Stimulated activated CD8-positive, alpha-beta memory T cell treated with anti-CD3 and anti-CD28 coated beads, Interleukin-4, amount 100 ng/mL, for 4 hours (primary cell): ENCODE measurements around the gene HAP1.
"Not testable (repeated sequence)": the region's sequence is repeated elsewhere in the genome, so short reads cannot be mapped to it uniquely, and the experiment has no call there.

ENCODE experiments used
- DNase-seq, 2 donors: peaks; one replicate each; pipeline ENCODE4 v3.0.0-alpha.2; 2020; ENCODE audit warnings: low read depth in 2 of 2, low spot score in 1 of 2

The HAP1 gene

DNA sequence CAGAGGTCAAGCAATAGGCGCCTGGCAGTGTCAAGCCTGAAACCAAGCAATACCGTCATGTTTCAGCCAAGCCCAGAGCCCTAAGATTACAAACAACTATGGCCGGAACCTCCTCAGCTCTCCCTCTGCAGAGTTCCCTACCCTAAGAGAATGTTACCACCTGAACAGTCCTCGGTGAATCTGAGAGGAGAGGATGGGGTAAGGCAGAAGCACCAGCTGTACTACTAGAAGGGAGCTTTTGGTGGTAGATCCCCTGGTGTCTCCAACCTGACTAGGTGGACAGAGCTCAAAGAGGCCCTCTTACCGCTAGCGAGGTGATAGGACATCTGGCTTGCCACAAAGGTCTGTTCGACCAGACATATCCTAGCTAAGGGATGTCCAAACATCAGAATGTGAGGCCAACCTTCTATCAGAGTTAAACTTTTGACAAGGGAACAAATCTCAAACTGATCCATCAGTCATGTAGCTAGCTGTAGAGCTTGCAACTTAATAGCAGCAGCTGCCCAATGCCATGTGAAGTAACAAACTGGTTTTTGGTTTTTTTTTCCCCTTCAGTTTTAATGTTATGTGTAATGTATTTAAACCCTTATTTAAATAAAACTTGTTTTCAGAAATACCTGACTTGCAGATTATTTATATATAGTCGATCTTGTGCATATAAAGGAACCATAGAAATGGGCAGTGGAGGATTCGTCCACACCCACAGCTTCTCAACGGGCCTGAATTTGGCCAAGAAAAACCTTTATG lies 43.2 kb downstream of the HAP1 start:
- DNase-seq, result no peak

DNA sequence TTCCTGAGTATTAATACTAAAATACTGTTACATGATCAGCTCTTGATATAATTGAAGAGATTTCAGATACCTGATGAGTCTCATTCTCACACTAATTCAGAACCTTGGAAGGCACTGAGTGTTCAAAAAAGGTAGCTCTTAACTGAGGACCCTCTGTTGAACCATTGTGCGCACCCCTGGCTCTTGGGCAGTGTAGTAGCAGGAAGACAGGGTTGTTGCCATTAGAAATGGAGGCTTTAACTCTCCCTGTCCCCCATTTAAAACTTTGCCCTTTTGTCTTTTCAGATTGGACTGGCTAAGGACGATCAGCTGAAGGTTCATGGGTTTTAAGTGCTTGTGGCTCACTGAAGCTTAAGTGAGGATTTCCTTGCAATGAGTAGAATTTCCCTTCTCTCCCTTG lies 43.9 kb downstream of the HAP1 start:
- DNase-seq, result no peak

DNA sequence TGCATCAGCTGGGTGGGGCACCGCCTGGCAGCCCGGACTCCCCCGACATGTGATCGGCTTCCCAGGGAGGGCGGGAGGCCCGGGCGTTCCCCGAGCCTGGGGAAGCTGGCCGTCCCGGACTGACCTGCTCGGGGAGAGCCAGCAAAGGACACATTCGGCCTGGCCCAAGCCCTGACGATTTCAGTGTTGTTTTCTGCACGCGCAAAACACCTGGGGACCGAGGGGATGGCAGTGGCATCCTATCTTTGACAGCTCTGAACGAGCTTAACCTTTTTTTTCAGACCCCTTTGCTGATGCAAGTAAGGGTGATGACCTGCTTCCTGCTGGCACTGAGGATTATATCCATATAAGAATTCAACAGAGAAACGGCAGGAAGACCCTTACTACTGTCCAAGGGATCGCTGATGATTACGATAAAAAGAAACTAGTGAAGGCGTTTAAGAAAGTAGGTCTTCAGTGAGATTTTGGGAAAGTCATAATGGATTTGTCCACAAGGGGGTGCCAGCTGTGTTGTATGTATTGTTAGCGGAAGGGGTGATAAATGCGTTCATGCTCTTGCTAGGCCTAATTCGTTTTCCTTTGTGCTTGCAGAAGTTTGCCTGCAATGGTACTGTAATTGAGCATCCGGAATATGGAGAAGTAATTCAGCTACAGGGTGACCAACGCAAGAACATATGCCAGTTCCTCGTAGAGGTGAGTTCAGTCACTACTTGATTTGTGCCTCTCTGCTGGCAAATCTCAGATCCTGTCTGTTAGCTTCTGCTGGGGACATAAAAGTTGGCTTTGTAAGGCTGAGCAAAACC lies 44.7 kb downstream of the HAP1 start:
- DNase-seq, result peak in 1 of 2 donors; percentile 33

DNA sequence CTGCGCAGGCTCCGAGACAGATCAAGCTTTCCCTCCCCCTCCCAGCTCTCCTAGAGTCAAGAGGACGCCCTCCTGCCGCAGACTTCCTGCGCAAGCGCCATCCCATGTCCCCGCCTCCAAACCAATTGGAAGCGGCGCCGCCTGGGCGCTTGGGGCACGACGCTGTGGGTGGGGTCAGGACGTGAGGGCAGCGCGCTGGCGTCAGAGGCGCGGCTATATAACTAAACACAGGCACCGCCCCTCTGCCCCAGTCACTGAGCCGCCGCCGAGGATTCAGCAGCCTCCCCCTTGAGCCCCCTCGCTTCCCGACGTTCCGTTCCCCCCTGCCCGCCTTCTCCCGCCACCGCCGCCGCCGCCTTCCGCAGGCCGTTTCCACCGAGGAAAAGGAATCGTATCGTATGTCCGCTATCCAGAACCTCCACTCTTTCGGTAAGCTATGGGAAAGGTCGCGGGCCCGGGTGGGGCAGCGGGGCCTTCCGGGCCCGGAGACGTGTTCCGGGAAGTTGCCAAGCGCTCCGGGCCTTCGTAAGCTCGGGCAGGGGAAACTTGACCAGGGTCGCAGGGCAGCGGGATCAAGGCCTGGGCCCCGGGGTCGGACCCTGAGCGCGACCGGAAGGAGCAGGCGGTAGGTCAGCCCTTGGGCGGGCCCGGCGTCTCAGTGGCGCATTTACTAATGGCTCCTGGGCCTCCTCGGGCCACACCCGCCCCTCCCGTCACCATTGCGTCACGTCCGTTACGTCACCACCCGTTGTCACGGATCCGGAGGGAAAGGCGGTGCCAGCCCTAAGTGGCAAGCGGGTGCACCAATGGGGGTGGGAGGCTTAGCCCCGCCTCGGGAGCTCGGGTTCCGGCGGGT lies 45.6 kb downstream of the HAP1 start, which contains the start of gene EIF1:
EIF1 (plus strand) TSS at position 245 of the 856 bp plus-strand sequence; CDS start at position 399, 154 bp downstream.
- DNase-seq, result peak; percentile 100

DNA sequence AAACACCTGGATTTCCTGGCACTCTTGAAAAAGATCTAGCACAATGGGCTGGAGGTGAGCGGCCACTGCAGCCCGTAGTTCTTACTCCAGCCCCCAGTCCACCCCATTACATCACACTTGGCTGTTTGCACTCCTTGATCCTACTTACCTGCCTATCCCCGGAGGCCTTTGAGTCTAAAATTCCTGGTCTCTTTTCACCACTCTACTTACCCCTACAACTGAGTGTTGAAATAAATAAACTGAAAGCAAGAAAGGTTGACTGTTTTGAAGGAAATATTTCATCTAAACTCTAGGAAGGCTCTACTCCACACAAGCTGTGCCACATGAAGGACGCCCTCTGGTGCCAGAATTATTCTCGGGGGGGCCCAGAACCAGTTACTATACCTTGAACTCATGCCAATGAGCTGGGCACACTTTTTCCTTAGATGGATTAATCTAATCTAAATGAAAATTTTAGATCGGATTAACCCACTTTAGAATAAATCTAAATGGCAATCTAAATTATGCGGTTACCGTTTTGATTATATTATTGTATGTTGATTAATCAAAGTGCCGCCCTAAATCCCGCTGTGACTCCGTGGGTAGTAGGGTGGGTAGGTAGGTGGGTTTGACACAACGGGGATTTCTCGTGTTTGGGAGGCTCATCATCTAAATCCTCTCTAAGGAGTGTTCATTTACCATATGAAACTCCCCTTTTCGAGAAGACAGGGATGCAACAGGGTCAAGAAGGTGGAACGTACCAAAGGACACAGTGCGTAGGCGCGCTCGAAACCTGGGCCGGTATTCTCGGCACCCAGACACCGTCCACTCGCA lies 46.4 kb downstream of the HAP1 start:
- DNase-seq, result peak in 1 of 2 donors; percentile 31

DNA sequence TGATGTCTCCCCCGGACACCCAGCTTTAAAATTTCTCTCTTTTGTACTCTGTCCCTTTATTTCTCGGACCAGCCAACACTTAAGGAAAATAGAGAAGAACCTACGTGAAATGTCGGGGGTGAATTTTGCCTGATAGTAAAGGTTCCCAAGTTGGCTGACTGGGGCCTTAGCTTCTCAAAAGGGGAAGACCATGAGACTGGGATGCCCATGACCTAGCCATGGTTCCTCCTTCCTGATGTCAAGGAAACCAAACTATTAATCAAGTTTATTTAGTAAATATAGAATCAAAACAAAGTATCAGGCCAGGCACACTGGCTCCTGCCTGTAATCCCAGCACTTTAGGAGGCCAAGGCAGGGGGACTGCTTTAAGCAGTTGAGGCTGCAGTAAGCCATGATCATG lies 48.2 kb downstream of the HAP1 start:
- DNase-seq, result no peak

DNA sequence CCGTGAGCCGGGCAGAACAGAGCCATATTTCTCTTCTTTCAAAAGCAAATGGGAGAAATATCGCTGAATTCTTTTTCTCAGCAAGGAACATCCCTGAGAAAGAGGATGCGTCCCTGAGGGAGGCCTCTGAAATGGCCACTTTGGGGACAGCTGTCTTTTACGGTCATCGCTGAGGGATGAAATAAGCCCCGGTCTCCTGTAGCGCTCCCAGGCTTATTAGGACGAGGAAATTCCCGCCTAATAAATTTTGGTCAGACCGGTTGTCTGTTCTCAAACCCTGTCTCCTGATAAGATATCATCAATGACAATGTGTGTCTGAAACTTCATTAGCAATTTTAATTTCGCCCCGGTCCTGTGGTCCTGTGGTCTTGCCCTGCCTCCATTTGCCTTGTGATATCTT lies 48.7 kb downstream of the HAP1 start:
- not testable (repeated sequence) for DNase-seq

DNA sequence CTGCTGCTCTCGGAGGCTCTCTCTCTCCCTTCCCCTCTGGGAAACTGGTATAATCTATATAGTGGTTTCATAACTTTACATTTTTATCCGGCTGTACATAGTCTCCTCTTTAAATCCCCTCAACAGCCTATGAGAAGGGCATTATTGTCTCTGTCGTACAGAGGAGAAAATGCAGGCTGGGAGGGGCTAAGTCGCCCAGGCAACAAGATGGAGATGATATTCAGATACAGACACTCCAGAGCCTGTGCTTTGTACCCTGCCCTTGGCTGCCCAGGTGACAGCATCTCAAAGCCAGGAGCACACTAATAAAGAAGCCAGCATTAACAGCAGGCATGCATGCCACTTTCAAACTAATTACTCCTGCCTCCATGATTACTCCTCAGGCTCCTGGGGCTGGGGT lies 50.4 kb downstream of the HAP1 start:
- DNase-seq, result no peak

DNA sequence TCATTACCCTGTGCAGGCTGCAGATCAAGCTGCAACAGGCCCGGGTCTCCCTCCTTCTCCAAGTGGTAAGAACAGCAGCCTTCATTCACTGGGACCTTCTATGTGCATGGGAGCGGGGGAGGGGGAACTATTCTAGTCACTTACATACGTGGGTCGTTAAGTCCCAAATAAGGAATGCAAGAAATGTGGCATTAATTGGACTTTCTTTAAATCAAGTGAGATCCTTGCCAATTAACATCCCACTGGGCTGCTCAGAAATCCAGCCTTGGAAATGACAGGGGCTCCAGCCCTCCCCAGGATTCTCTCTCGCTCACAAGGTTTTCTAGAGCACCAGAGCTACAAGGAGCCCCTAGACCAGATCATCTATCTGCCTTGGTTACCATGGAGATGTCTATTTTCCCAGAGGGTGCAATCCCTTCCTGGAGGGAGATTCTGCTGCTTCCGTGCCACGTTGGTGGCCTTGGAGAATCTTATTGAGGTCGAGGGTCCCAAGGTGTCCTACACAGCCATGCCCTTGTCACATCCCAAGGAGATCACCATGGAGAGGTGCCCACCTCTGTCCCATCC lies 50.9 kb downstream of the HAP1 start:
- no peak for DNase-seq

DNA sequence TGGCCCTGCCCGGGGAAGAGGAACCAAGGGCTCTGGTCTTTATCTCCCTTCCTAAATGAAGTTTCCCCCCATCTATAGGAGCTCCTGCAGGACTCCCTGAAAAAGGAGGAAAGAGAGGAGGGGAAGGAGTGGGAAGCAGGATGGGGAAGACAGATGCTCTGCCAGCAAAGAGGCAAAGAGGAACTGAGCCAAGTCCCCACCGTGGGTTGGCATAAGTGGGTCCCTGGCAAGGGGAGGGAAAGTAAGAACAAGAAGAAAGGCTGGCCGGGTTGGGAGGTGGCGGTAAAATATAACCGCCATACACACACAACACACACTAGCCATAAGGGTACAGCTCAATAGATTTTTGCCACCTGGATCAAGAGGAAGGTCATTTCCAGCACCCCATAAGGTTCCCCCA lies 51.8 kb downstream of the HAP1 start:
- no peak for DNase-seq

DNA sequence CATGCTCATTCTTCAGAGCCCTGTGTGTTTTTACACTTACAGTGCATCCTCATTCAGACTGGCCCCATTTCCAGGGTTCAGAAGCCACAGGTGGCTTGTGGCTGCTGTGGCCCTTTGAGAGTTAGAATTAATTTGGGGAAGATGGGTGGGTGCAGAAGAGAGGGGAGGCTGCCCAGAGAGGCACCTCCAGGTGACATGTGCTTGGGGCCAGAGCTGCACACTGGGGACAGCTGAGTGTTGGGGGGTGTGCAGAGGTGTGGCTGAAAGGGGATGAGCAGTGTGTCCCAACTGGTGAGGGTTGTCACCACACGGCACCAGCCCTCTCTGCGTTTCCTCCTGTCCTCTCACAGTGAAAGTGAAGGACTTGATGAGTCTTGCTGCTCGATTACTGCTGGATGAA lies 52.7 kb downstream of the HAP1 start:
- no peak for DNase-seq

DNA sequence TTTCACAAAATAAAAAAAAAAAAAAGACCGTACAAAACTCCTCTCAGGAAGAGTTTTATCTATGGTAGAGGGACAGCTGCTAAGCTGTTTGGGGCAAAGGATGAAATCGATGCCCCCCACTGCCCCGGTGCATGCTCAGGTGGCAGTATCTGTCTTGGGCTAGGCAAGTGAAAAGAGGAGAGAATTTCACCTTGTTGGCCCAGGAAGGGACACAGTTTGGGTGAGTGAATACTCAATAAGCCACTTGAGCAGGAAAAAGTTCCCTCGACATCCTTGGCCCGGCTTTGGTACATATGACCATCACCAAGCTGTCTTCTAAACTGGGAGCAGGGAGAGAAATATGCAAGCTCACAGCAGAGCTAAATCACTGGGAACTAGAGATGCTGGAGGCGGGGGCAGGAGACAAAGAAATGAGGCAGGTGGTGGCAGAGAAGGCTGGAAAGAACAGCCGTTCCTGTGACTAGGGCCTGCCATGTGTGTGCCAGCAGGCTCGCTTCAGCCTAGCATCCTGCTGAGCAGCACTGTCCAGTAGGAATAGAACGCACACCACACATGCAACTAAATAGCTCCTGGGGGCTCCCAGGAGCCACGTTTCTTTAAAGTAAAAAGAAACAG lies 53.9 kb downstream of the HAP1 start:
- no peak for DNase-seq

DNA sequence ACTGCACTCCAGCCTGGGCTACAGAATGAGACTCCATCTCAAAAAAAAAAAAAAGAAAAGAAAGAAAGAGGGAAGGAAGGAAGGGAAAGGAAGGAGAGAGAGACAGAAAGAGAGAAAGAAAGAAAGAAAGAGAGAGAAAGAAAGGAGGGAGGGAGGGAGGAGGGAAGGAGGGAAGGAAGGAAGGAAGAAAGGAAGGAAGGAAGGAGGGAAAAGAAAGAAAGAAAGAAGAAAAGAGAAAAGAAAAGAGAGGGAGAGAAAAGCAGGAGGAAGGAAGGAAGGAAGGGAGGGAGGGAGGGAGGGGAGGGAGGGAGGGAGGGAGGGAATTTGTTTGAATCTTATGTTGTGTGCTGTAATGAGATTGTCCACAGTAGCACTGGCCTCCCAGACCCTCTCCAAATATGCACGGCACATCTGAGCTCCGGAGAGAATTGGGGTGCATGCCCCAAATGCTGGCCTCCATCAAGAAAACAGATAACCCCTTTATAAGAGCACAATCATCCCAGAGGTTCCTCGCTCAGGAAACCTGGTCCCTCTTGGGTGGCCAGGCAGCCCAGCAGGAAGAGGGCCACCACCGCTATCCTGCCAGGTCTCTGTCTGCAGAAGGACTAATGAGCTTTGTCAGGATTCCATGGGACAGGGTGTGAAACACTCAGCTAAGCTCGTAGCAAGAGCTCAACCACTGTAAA lies 54.6 kb downstream of the HAP1 start:
- no peak for DNase-seq

DNA sequence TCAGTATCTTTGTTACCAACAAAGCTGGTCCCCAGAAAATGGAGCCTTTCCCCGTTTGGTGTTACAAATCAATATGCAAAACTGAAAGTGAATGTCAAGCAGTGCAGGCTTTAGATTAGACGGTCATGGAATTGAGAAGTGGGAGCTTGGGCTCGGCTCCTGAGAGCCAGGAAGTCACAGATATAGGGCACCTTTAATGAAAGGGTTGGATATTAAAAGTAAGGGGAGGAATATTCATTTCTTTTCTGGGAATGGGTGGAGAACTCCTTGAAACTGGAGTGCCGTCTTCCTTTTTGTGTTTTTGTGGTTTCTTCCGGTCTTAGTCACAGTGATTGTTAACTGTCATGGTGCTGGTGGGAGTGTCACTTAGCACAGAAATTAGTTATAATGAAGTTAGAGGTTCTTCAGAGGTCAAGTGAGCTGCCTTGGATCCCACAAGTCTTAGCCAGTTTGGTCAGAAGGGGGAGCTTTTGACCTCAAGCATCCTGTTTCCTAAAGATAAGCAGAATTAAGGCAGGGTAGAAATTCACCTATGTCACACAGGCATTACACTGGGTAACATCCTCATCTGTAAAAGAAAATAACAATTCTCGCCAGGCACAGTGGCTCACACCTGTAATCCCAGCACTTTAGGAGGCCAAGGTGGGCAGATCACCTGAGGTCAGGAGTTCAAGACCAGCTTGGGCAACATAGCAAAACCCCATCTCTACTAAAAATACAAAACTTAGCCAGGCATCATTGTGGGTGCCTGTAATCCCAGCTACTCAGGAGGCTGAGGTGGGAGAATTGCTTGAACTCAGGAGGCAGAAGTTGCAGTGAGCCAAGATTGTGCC lies 55.3 kb downstream of the HAP1 start:
- DNase-seq, result no peak

DNA sequence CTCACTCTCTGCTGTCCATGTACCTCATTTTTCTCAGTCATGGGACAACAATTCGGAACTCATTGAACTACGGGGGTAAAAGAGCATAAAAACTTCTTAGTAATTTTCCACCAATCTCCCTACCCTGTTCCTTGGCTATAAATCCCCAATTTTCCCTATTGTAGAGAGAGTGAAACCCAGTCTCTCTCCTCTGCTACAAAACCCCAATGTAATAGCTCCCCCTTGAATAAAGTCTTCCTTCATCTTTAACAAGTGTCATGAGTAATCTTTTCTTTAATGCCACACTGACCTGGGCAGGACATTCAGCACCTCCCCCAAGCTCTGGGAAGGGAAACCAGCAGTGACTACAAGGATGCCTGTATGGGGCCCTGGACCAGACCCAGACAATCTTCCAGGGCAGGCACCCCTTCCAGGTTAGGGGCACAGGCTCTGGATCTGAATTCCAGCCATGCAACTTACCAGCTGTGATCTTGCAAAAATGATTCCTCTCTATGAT lies 56.0 kb downstream of the HAP1 start:
- DNase-seq, result no peak

DNA sequence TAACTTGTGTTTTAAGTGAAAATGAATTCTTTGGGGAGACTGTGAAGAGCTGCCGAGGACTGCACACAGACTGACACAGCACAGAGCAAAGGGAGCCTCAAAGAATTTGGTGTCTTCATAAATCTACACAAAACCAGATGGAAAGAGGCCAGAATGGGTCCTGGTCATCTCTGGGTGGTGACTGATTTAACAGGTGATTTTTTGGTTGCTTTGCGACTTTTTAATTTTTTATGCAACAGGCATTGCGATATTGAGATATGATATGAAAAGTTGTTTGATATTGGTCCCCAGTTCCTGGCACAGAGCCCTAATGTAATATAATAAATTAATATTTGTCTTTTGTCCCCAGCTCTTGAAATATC lies 58.4 kb downstream of the HAP1 start:
- no peak for DNase-seq

DNA sequence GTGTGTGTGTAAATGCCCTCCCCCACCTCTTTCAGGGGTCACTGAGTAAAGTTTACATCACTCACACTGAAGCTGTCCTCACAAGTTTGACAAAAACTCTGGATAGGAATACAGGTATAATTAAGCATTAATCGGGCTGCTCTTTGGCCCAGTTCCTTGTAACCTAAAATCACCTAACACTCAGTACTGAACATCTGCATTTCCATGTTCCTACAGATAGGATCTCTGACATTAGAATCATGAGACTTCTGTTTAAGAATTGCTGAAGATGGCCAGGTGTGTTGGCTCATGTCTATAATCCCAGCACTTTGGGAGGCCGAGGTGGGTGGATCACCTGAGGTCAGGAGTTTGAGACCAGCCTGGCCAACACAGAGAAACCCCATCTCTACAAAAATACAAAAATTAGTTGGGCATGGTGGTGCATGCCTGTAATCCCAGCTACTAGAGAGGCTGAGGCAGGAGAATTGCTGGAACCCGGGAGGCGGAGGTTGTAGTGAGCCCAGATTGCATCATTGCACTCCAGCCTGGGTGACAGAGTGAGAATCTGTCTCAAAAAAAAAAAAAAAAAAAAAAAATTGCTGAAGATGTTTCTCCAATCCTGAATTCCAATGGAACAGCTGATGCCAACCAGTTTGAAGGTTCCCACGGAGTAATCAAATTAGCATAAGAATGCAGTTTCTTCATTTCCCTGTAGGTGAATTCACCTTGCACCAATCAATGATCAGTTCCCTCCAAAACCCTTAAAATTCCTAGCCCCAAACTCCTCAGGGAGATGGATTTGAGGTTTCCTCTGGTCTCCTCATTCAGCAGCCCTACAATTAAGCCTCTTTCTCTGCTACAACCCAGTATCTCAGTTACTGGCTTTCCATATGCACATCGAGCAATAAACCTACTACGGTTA lies 59.0 kb downstream of the HAP1 start:
- DNase-seq, result not testable (repeated sequence)
